Gastrocnemius medialis (tissue), 4 donors: Measurements from ENCODE around the gene TBC1D2. TPM values are rescaled to one million over a fixed set of nuclear protein-coding genes. Genes with fewer than 3 reads are reported as not detected.
"Not testable (repeated sequence)": the region's sequence is repeated elsewhere in the genome, so short reads cannot be mapped to it uniquely, and the experiment has no call there.

Source experiments
- ATAC-seq, 2 donors: fragments of 150-250 bp; one replicate each; pipeline ENCODE4 v1.9.1; 2016
- DNase-seq, 2 donors: peaks; one replicate each; pipeline ENCODE4 v3.0.0-alpha.2; 2019
- H3K27ac ChIP-seq, 4 donors: fragments of 200-600 bp; sonication (generic); 1 replicate in 1 of 4; 2 replicates in 3 of 4; pipeline ENCODE4 v1.5.1; 2016 to 2018; ENCODE audit warnings: mild to moderate bottlenecking in 2 of 4, moderate library complexity in 1 of 4
- H3K27me3 ChIP-seq, 3 donors: fragments of 200-600 bp; sonication (generic) in 2 of 3; 1 replicate in 1 of 3; 2 replicates in 2 of 3; pipeline versions ENCODE4 v1.5.1 to v1.6.0; 2016 to 2019; ENCODE audit warnings: mild to moderate bottlenecking in 1 of 3, moderate library complexity in 1 of 3
- H3K36me3 ChIP-seq, 2 donors: fragments of 200-600 bp; sonication (generic) in 1 of 2; one replicate each; pipeline ENCODE4 v1.5.1; 2017 to 2018
- H3K4me1 ChIP-seq, 2 donors: fragments of 200-600 bp; sonication (generic) in 1 of 2; one replicate each; pipeline ENCODE4 v1.5.1; 2016 to 2017; ENCODE audit warnings: mild to moderate bottlenecking in 2 of 2
- H3K4me3 ChIP-seq, 4 donors: fragments of 200-600 bp; sonication (generic) in 3 of 4; 1 replicate in 1 of 4; 2 replicates in 3 of 4; pipeline ENCODE4 v1.5.1; 2016 to 2019; ENCODE audit warnings: mild to moderate bottlenecking in 2 of 4
- H3K9me3 ChIP-seq, 3 donors: fragments of 200-600 bp; sonication (generic) in 2 of 3; 1 replicate in 1 of 3; 2 replicates in 2 of 3; pipeline ENCODE4 v1.5.1; 2016 to 2019
- POLR2A ChIP-seq, 2 donors: fragments of 450-650 bp; IDR thresholded peaks; one replicate each; pipeline ENCODE4 v1.6.1; 2017; ENCODE audit warnings: antibody characterized with exemption in 2 of 2, mild to moderate bottlenecking in 2 of 2, moderate library complexity in 2 of 2
- in situ Hi-C, 4 donors: fragments of 200-750 bp; cut with MboI; loops; one replicate each; pipeline versions ENCODE4 v1.15.0 to v1.8.0; 2017; ENCODE audit warnings: low sequenced_read_pairs in 4 of 4
- intact Hi-C: fragments of 100-400 bp; cut with DNase I; formaldehyde crosslinking; loops from one replicate; pipeline ENCODE4 v1.15.1; 2023; ENCODE audit warnings: low total_unique reads
- total RNA-seq, 4 donors: library from RNA; depleted of rRNA; stranded (reverse); fragments of >200 nt; gene quantifications; one replicate each; pipeline versions ENCODE4 v1.1.0 to v1.2.3, GENCODE V29; 2016
- TF ChIP-seq, protein P1 (sequence below), 5 experiments: fragments of 450-650 bp in 3 of 5; fragments of 200-600 bp in 2 of 5; sonication (generic) in 2 of 5; IDR thresholded peaks in 4 of 5; conservative IDR thresholded peaks in 1 of 5; 1 replicate in 4 of 5; 2 replicates in 1 of 5; pipeline ENCODE4 v1.5.1; 2016 to 2019; ENCODE audit warnings: antibody characterized with exemption in 5 of 5, mild to moderate bottlenecking in 3 of 5, moderate library complexity in 3 of 5

Gene TBC1D2
- total RNA-seq, 4 donors from 2014 or later = 0.66 to 2.9 (median 1.6) TPM

DNA sequence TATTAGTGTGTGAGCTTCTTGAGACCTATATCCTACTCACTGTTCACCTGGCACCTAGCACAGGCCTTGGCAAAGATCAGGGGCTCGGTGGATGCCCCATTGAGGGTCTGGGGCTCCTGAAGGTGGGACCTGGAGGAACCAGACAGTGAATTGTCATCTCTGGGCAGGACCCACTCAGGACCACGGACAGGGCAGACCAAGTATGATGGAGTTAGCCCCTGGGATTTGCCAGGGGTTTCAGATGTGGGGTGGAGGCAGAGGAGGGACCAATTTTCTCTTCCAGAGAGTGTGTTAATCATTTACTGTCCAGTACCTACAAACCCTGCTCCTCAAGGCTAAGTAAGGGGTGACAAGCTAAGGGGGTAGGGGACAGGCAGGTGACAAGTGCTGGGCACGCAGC is 29.3 kb upstream of the TBC1D2 start:
- ATAC-seq = no peak
- in situ Hi-C loops (no loop called here), intact Hi-C loops (no loop called here)

GRCh38 chr9:98283143-98283542 is 27.7 kb upstream of the TBC1D2 start:
- H3K4me3 ChIP-seq, H3K9me3 ChIP-seq, H3K36me3 ChIP-seq, H3K4me1 ChIP-seq, H3K27ac ChIP-seq, ATAC-seq, intact Hi-C loops, DNase-seq, H3K27me3 ChIP-seq, in situ Hi-C loops: not testable (repeated sequence)

More for the DNA sequence above, 29.3 kb upstream of the TBC1D2 start:
- no peak overlapping the region for H3K4me3 ChIP-seq
- no peak for TF ChIP-seq POLR2A (IDR thresholded peaks at IDR 0.05)
- TF ChIP-seq, protein P1, sequence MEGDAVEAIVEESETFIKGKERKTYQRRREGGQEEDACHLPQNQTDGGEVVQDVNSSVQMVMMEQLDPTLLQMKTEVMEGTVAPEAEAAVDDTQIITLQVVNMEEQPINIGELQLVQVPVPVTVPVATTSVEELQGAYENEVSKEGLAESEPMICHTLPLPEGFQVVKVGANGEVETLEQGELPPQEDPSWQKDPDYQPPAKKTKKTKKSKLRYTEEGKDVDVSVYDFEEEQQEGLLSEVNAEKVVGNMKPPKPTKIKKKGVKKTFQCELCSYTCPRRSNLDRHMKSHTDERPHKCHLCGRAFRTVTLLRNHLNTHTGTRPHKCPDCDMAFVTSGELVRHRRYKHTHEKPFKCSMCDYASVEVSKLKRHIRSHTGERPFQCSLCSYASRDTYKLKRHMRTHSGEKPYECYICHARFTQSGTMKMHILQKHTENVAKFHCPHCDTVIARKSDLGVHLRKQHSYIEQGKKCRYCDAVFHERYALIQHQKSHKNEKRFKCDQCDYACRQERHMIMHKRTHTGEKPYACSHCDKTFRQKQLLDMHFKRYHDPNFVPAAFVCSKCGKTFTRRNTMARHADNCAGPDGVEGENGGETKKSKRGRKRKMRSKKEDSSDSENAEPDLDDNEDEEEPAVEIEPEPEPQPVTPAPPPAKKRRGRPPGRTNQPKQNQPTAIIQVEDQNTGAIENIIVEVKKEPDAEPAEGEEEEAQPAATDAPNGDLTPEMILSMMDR (IDR thresholded peaks at IDR 0.05 in 4 of 5, conservative IDR thresholded peaks at IDR 0.05 in 1 of 5) = no peak
- no peaks in the 10 kb centered on the region for H3K9me3 ChIP-seq
- H3K27me3 ChIP-seq = peaks cover 0 to 5% (median 0%) of the 10 kb centered on the region in 3 donors
- no peaks in the 10 kb centered on the region for H3K4me1 ChIP-seq
- DNase-seq = no peak
- H3K27ac ChIP-seq = no peak overlapping the region
- H3K36me3 ChIP-seq = no peaks in the 10 kb centered on the region

GRCh38 chr9:98281281-98281680 is 25.8 kb upstream of the TBC1D2 start:
- no peaks in the 10 kb centered on the region for H3K9me3 ChIP-seq
- H3K4me1 ChIP-seq = no peaks in the 10 kb centered on the region
- no peak overlapping the region for H3K4me3 ChIP-seq
- H3K27ac ChIP-seq = no peak overlapping the region
- ATAC-seq (no peak), DNase-seq (no peak)
- H3K36me3 ChIP-seq = no peaks in the 10 kb centered on the region
- TF ChIP-seq POLR2A (IDR thresholded peaks at IDR 0.05) = no peak
- TF ChIP-seq, protein P1 (IDR thresholded peaks at IDR 0.05 in 4 of 5, conservative IDR thresholded peaks at IDR 0.05 in 1 of 5) = no peak
- intact Hi-C loops (no loop called here), in situ Hi-C loops (no loop called here)
- H3K27me3 ChIP-seq = peaks cover 0 to 8% (median 4%) of the 10 kb centered on the region in 3 donors

GRCh38 chr9:98280574-98280973 is 25.1 kb upstream of the TBC1D2 start:
- DNase-seq (no peak), ATAC-seq (no peak)
- Histone ChIP-seq H3K4me3 (no peak overlapping the region), H3K36me3 (no peaks in the 10 kb centered on the region), H3K9me3 (no peaks in the 10 kb centered on the region), H3K27ac (no peak overlapping the region), H3K4me1 (no peaks in the 10 kb centered on the region), H3K27me3 (peaks cover 0 to 9% (median 8%) of the 10 kb centered on the region in 3 donors)
- TF ChIP-seq, protein P1 (IDR thresholded peaks at IDR 0.05 in 4 of 5, conservative IDR thresholded peaks at IDR 0.05 in 1 of 5) = no peak
- no peak for TF ChIP-seq POLR2A (IDR thresholded peaks at IDR 0.05)
- in situ Hi-C loops = no loop called here
- intact Hi-C loops = no loop called here

DNA sequence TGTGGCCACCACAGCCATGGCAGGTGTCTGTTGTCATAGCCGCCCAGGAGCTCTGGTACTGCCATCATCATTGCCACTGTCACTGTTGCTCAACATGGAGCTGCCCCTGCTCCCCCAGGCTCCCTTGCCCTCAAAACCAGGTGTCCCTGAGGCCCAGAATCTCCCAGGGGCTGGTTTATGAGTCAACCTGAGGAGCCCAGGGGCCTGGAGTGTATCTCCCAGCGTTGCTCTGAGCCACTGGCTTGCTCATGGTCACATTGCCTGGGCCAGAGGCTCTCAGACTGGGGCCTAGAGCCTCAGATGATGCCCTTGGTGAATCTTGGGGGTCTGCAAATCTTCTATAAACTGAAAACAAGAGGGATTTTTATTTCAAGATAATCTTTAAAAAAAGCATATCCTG is 24.7 kb upstream of the TBC1D2 start:
- Histone ChIP-seq H3K27ac (no peak overlapping the region), H3K9me3 (no peaks in the 10 kb centered on the region), H3K4me1 (no peaks in the 10 kb centered on the region), H3K4me3 (no peak overlapping the region), H3K36me3 (no peaks in the 10 kb centered on the region), H3K27me3 (peaks cover 0 to 9% (median 8%) of the 10 kb centered on the region in 3 donors)
- no peak for TF ChIP-seq POLR2A (IDR thresholded peaks at IDR 0.05)
- TF ChIP-seq, protein P1 (IDR thresholded peaks at IDR 0.05 in 4 of 5, conservative IDR thresholded peaks at IDR 0.05 in 1 of 5) = no peak
- no peak for DNase-seq
- intact Hi-C loops (no loop called here), in situ Hi-C loops (no loop called here)
- no peak for ATAC-seq
